Measurements from ENCODE around the gene SIGLEC15. TPM values are rescaled to one million over a fixed set of nuclear protein-coding genes. Genes with fewer than 3 reads are reported as not detected.

Gene SIGLEC15
- 3.1 and 5.7 TPM in 2 replicates for total RNA-seq

GRCh38 chr18:45825258-45826044 is at the start of gene SIGLEC15:
Gene SIGLEC15, plus strand, starts transcription at chr18:45825675. Its CDS starts 54 bp downstream, at chr18:45825729.

Other genes with a start within 250 kb of the SIGLEC15 start
- gene SLC14A2, start 210.2 kb upstream of the SIGLEC15 start, total RNA-seq: 0.17 TPM in 1 of 2 replicates, not detected in the other
- gene SLC14A1, start 101.5 kb upstream of the SIGLEC15 start, total RNA-seq: 62.7 and 81.0 TPM in 2 replicates
- 79.1 and 88.3 TPM in 2 replicates for gene EPG5, start 141.7 kb downstream of the SIGLEC15 start, total RNA-seq
- 7.3 and 11.5 TPM in 2 replicates for gene PSTPIP2, start 246.6 kb downstream of the SIGLEC15 start, total RNA-seq